ENCODE measurements around the gene OR2K2. TPM values are rescaled to one million over a fixed set of nuclear protein-coding genes. Genes with fewer than 3 reads are reported as not detected.
"Not testable (repeated sequence)": the region's sequence is repeated elsewhere in the genome, so short reads cannot be mapped to it uniquely, and the experiment has no call there.

Gene OR2K2
- total RNA-seq, 1 donor from 2014 or later, result not detected

DNA sequence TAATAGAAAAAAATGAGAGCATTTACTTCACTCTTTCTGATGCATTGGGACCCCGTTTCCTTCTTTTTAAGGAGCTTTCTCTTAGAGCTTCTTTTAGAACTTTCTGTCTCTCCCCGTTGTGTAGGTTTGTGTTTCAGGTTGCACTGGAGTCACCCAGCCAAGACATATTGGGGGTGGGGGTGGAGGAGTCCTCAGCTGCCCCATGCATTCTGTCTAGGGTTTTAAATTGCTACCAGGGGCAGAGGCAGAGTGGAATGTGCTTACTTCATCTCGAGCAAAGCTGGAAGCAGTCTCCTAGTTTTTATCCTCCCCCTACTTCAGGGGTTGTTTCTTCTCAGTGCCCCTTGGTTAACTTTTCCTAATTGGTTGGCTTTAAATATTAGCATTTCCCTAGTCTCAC, 9.4 kb downstream of the OR2K2 start:
- Mint-ChIP-seq H3K9me3 (no peaks in the 10 kb centered on the region), H3K27ac (no peak overlapping the region), H3K27me3 (ENCODE audit: insufficient read depth) (no peaks in the 10 kb centered on the region), H3K4me3 (no peak overlapping the region), H3K4me1 (ENCODE audit: low read depth) (no peaks in the 10 kb centered on the region), H3K36me3 (ENCODE audit: low read depth) (no peaks in the 10 kb centered on the region)
- intact Hi-C loops (cut with micrococcal nuclease), result no loop called here
- no peak for DNase-seq (ENCODE audit: low spot score)

DNA sequence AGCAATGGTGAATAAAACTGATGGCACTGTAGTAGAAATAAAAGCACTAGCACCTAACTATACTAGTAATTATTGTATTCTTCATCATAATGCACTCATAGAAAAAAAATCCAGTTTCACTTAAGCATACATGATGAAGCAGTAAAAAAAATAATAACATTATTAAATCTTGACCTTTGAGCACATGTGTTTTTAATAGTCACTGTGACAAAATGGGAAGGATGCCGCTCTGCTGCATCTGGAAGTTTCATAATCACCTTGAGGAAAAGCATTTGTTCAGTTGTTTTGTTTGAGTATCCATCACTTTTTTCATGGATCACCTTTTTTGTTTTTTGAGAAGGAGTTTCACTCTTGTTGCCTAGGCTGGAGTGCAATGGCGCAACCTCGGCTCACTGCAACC, 13.2 kb downstream of the OR2K2 start:
- Mint-ChIP-seq H3K4me3 (no peak overlapping the region), H3K4me1 (ENCODE audit: low read depth) (no peaks in the 10 kb centered on the region), H3K36me3 (ENCODE audit: low read depth) (no peaks in the 10 kb centered on the region), H3K27me3 (ENCODE audit: insufficient read depth) (no peaks in the 10 kb centered on the region), H3K9me3 (no peaks in the 10 kb centered on the region), H3K27ac (no peak overlapping the region)
- intact Hi-C loops (cut with micrococcal nuclease), result no loop called here
- no peak for DNase-seq (ENCODE audit: low spot score)

DNA sequence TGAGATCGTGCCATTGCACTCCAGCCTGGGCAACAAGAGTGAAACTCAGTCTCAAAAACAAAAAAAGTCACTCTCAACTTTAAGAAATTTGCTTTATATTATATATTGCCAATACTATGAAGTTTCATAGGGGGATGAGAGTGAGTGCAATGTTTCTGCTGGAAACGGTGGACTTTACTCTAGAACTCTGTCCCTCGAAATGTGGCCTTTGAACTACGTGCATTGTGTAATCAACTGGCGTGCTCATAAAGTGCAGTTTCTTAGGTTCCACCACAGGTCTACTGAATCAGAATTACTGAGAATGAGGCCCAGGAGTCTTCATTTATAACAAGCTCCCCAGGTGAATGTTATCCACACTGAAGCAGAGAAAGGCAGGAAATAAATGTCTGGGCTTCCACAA, 24.1 kb downstream of the OR2K2 start:
- intact Hi-C loops (cut with micrococcal nuclease), result no loop called here
- Mint-ChIP-seq H3K27ac (no peak overlapping the region), H3K27me3 (ENCODE audit: insufficient read depth) (peaks cover 4% of the 10 kb centered on the region), H3K4me1 (ENCODE audit: low read depth) (no peaks in the 10 kb centered on the region), H3K4me3 (no peak overlapping the region), H3K36me3 (ENCODE audit: low read depth) (no peaks in the 10 kb centered on the region), H3K9me3 (no peaks in the 10 kb centered on the region)
- no peak for DNase-seq (ENCODE audit: low spot score)

DNA sequence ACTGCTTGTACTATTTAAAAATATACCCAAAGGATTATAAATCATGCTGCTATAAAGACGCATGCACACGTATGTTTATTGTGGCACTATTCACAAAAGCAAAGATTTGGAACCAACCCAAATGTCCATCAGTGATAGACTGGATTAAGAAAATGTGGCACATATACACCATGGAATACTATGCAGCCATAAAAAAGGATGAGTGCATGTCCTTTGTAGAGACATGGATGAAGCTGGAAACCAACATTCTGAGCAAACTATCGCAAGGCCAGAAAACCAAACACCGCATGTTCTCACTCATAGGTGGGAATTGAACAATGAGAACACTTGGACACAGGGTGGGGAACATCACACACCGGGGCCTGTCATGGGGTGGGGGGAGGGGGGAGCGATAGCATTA, 26.0 kb downstream of the OR2K2 start:
- intact Hi-C loops (cut with micrococcal nuclease); H3K36me3 Mint-ChIP-seq (ENCODE audit: low read depth): not testable (repeated sequence)

DNA sequence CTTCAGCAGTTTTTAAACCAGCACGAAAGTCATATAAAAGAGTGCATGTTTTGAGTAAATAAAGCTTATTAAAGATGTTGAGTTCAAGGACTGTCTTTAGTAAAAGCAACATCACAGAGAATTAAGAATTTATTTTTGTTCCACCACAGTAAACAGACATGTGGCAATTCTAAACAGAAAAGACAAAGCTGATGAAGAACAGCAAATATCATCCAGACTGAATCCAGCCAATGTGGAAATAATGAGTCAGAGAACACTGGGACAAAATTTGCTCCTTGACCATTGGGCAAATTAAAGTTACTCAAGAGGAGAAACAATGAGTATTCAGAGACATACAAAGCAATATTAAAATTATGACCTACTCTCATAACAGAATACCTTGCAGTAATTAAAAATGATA, 28.8 kb downstream of the OR2K2 start:
- intact Hi-C loops (cut with micrococcal nuclease), result no loop called here
- H3K27ac Mint-ChIP-seq, result no peak overlapping the region

More for the DNA sequence above, 26.0 kb downstream of the OR2K2 start:
- not testable (repeated sequence) for DNase-seq (ENCODE audit: low spot score); H3K9me3 Mint-ChIP-seq; H3K4me3 Mint-ChIP-seq; H3K4me1 Mint-ChIP-seq (ENCODE audit: low read depth); H3K27me3 Mint-ChIP-seq (ENCODE audit: insufficient read depth); H3K27ac Mint-ChIP-seq

DNA sequence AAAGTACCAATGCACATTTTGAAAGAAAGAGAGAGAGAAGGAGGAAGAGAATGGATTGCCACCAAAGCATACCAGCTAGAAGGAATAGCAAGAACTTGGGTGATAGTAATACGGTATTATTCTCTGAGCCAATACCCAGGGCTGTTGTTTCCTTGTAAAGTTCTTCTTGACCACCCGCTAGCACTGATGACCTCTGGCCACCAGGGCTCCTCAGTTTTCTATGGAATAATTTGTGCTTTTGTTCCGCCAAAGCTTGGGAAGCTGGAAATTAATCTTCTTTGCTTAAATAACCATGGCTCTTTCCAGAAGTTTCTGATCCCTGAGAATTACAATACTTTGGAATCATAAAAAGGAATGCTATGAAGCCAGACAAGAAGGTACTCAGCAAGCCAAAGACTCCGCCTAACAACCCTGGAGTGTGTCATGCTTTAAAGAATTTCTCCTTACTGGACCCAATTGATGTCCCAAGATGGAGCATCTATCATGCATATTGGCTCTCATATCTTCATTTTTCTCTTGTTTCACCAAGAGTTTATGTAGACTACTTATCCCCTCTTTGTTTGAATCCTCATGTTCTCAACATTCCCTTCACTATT, 29.8 kb downstream of the OR2K2 start:
- Mint-ChIP-seq H3K36me3 (ENCODE audit: low read depth) (no peaks in the 10 kb centered on the region), H3K27ac (no peak overlapping the region), H3K4me1 (ENCODE audit: low read depth) (peaks cover 3% of the 10 kb centered on the region), H3K27me3 (ENCODE audit: insufficient read depth) (peaks cover 7% of the 10 kb centered on the region), H3K9me3 (no peaks in the 10 kb centered on the region), H3K4me3 (no peak overlapping the region)
- intact Hi-C loops (cut with micrococcal nuclease), result no loop called here
- DNase-seq (ENCODE audit: low spot score), result no peak

More for the DNA sequence above, 28.8 kb downstream of the OR2K2 start:
- H3K4me1 Mint-ChIP-seq (ENCODE audit: low read depth), result peaks cover 3% of the 10 kb centered on the region
- no peaks in the 10 kb centered on the region for H3K36me3 Mint-ChIP-seq (ENCODE audit: low read depth)
- H3K27me3 Mint-ChIP-seq (ENCODE audit: insufficient read depth), result peaks cover 7% of the 10 kb centered on the region
- no peak overlapping the region for H3K4me3 Mint-ChIP-seq
- no peak for DNase-seq (ENCODE audit: low spot score)
- no peaks in the 10 kb centered on the region for H3K9me3 Mint-ChIP-seq

DNA sequence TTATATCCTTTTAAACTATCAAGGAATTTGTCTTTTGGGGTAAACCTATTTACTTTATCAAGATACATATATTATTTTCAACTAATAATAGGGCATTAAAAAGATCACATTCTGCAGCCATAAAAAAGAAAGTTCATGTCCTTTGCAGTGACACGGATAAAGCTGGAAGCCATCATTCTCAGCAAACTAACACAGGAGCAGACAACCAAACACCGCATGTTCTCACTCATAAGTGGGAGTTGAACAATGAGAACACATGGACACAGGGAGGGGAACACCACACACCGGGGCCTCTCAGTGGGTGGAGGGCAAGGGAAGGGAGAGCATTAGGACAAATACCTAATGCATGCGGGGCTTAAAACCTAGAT, 30.4 kb downstream of the OR2K2 start:
- not testable (repeated sequence) for DNase-seq (ENCODE audit: low spot score); H3K4me1 Mint-ChIP-seq (ENCODE audit: low read depth); H3K4me3 Mint-ChIP-seq; H3K27ac Mint-ChIP-seq; H3K9me3 Mint-ChIP-seq; H3K27me3 Mint-ChIP-seq (ENCODE audit: insufficient read depth); H3K36me3 Mint-ChIP-seq (ENCODE audit: low read depth)
- intact Hi-C loops (cut with micrococcal nuclease), result loop anchor here (2.0 to 10.0 kb wide), 3 partner anchors 265 to 1117 kb away; partner anchors contain the start of gene LPAR1

DNA sequence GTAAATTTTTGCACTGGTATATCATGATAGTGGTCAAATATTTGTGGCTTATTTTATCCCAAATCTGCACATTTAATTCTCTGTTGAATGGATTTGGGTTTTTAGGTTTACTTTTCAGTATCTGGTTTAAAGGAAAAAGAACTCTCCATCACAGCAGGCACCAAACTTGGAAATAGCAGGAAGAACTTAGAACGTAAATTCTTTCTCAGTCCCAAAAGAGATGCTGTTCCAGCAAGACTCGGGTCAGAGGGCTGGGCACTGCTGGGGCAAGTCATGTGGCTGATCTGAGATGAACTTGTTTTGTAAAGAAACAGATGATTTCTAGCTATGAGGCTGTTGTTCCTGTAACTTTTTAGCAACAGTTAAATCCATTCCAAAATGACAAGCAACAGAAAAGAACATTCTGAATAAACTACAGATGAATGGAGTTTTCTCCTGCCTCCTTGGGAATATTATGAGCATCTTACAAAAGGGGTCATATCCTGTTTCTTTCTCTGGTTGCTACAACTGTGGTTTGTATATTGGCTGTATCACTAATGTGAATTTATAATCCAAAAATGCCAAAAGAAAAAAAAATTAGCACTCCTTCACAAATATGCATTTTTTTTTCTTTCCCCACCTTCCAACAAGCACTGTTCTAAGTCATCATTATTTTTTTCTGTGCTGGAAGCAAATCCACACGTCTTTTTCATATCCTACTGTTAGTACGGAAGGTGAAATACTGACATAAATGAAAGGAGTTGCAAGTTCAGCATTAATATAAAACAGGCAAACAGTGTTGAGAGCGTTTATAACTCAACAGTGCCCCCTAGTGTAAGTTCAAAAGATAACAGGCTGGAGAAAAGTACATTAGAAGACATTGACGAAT, 31.1 kb downstream of the OR2K2 start:
- Mint-ChIP-seq H3K27me3 (ENCODE audit: insufficient read depth) (peaks cover 7% of the 10 kb centered on the region), H3K36me3 (ENCODE audit: low read depth) (no peaks in the 10 kb centered on the region), H3K27ac (no peak overlapping the region), H3K4me3 (no peak overlapping the region), H3K4me1 (ENCODE audit: low read depth) (peaks cover 3% of the 10 kb centered on the region), H3K9me3 (no peaks in the 10 kb centered on the region)
- intact Hi-C loops (cut with micrococcal nuclease), result loop anchor here (2.0 to 10.0 kb wide), 3 partner anchors 264 to 1116 kb away; partner anchors contain the start of gene LPAR1
- DNase-seq (ENCODE audit: low spot score), result no peak

DNA sequence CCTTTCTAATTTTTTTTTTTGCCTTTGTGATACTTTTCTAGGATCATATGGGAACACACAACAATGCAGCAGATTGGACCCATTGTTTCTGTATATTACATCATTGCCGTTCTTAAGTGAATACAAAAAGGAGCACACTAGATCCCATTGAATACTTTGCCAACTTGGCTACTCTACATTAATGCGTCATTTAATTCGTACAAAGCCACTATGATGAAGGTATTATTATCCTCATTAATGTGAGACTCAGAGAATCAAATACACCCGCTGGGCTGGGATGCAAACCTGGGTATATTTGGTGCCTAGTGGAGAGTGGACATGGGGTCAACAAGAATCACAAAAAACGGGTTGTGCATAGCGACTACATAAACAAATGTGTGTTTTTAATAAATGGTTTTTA, 31.9 kb downstream of the OR2K2 start:
- intact Hi-C loops (cut with micrococcal nuclease), result loop anchor here (2.0 to 10.0 kb wide), 3 partner anchors 263 to 1115 kb away; partner anchors contain the start of gene LPAR1
- peaks cover 7% of the 10 kb centered on the region for H3K27me3 Mint-ChIP-seq (ENCODE audit: insufficient read depth)
- H3K4me1 Mint-ChIP-seq (ENCODE audit: low read depth), result peaks cover 3% of the 10 kb centered on the region
- no peak overlapping the region for H3K27ac Mint-ChIP-seq
- no peaks in the 10 kb centered on the region for H3K9me3 Mint-ChIP-seq
- DNase-seq (ENCODE audit: low spot score), result no peak
- no peaks in the 10 kb centered on the region for H3K36me3 Mint-ChIP-seq (ENCODE audit: low read depth)
- H3K4me3 Mint-ChIP-seq, result no peak overlapping the region

DNA sequence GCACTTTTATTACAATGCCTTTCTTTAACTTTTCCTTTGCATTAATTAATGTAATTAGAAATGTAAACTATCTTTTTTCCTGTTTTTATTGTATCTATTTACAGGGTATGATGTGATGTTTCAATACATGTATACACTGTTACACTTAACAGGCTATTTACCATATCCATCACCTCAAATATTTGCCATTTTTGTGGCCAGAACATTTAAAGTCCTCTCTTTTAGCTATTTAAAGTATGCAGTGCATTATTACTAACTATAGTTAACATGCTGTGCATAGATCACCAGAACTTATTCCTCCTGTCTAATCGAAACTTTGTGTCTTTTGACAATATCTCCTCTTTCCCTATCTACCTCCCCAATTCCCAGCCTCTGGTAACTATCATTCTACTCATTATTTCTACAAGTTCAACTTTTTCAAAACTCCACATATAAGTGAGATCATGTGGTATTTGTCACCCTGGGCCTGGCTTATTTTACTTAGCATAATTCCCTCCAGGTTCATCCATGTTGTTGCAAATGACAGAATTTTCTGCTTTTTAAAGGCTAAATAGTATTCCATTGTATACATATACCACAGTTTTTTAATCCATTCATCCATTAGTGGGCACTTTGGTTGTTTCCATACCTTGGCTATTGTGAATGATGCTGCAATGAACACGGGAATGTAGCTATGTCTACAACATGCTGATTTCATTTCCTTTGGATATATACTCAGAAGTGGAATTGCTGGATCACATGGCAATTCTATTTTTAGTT, 32.8 kb downstream of the OR2K2 start:
- Mint-ChIP-seq H3K36me3 (ENCODE audit: low read depth) (no peaks in the 10 kb centered on the region), H3K4me3 (no peak overlapping the region), H3K4me1 (ENCODE audit: low read depth) (peaks cover 3% of the 10 kb centered on the region), H3K27me3 (ENCODE audit: insufficient read depth) (peaks cover 9% of the 10 kb centered on the region), H3K9me3 (no peaks in the 10 kb centered on the region), H3K27ac (no peak overlapping the region)
- DNase-seq (ENCODE audit: low spot score), result no peak
- intact Hi-C loops (cut with micrococcal nuclease), result loop anchor here (10.0 kb wide), 2 partner anchors 262 to 662 kb away; partner anchors contain the start of gene LPAR1

DNA sequence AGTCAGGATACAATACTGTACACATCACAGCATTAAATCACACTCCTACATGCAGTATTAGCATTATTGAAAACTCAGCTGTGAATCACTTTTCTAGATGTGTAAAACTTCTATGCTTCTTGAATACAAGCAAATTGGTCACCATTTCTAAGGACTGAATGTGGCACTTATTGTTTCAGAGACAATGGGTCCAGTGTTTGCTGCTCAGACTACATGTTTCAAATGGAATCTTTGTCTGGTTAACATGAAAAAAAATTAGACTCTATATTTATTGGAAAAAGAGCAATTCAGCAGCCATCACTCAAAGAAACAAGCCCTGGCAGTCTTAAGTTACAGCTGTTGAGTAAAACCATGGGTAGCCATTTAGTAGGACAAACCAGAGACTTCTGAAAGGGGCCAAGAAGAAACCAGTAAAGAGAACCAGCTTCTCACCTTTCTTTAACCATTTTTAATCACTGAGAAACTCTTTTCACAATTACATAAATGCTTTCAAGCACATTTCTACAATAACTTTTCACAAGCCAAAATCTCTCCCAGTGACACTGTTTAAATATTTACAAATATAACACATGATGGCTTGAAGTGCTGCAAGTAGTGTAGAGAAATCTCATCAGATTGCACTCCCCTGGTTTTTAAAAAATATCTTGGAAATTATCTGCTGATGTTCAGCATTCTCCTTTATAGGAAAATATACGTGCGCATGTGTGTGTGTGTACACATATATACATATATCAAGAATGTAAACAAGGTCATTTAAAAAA, 35.2 kb downstream of the OR2K2 start:
- no peak overlapping the region for H3K4me3 Mint-ChIP-seq
- H3K4me1 Mint-ChIP-seq (ENCODE audit: low read depth), result peaks cover 3% of the 10 kb centered on the region
- intact Hi-C loops (cut with micrococcal nuclease), result loop anchor here (10.0 kb wide), 2 partner anchors 260 to 660 kb away; partner anchors contain the start of gene LPAR1
- no peak for DNase-seq (ENCODE audit: low spot score)
- H3K27me3 Mint-ChIP-seq (ENCODE audit: insufficient read depth), result peaks cover 9% of the 10 kb centered on the region
- no peaks in the 10 kb centered on the region for H3K9me3 Mint-ChIP-seq
- H3K27ac Mint-ChIP-seq, result no peak overlapping the region
- no peaks in the 10 kb centered on the region for H3K36me3 Mint-ChIP-seq (ENCODE audit: low read depth)

DNA sequence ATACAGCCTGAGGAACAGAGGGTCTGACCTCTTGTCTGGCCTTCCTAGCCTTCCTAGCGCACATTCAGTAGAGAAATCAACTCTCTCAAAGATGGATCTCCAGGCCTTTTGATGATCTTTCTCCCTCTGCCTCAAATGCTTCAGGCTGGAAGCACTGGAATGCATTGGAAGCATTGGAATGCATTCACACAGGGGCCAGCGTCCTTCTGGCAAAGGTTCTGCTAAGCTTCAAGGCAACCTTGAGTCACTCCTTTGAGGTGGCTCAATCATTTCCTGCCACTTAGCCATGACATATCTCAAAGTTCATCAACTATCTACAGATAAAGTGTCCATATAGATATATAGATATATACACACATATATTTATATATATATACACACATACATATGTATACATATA, 42.9 kb downstream of the OR2K2 start:
- intact Hi-C loops (cut with micrococcal nuclease), result no loop called here
- Mint-ChIP-seq H3K27me3 (ENCODE audit: insufficient read depth) (no peaks in the 10 kb centered on the region), H3K36me3 (ENCODE audit: low read depth) (no peaks in the 10 kb centered on the region), H3K4me1 (ENCODE audit: low read depth) (peaks cover 6% of the 10 kb centered on the region), H3K9me3 (no peaks in the 10 kb centered on the region), H3K27ac (no peak overlapping the region), H3K4me3 (no peak overlapping the region)
- no peak for DNase-seq (ENCODE audit: low spot score)

Data from activated T-helper 1 cell treated with anti-CD3 and anti-CD28 coated beads, Interleukin-12 subunit alpha, Interleukin-12 subunit beta, Interleukin-2, Interleukin-4 antibody, amounts not matched to agents 30 ng/mL and 10 ng/mL and 1 ng/mL, durations not matched to agents 14 hours and 24 hours and 36 hours (primary cell).